Measurements from ENCODE around the gene CASP8AP2.

- TF ChIP-seq GATA3 (IDR thresholded peaks at IDR 0.05; ENCODE audit: low read depth, low read length) (no peak), GATA2 (IDR thresholded peaks at IDR 0.05; ENCODE audit: low read depth, low read length) (no peak)
These were observed 44.0 kb downstream of the CASP8AP2 start for GRCh38 chr6:89873721-89874120.
